ENCODE measurements around the gene AHCYL2.

AHCYL2 gene

GRCh38 chr7:129208667-129209066, 16.2 kb upstream of the AHCYL2 start:
- Histone ChIP-seq H3K4me3 (ENCODE audit: low read depth, low read length) (no peak overlapping the region), H3K4me1 (no peaks in the 10 kb centered on the region), H3K9me3 (no peaks in the 10 kb centered on the region), H3K27me3 (no peaks in the 10 kb centered on the region), H3K36me3 (no peaks in the 10 kb centered on the region)
- DNase-seq = peak; percentile 58
- TF ChIP-seq CTCF (IDR thresholded peaks at IDR 0.05; ENCODE audit: low read depth, low read length) = peak; percentile 25

- no peak for DNase-seq
- no peaks in the 10 kb centered on the region for H3K36me3 ChIP-seq
Measured at GRCh38 chr7:129209067-129209926, 15.5 kb upstream of the AHCYL2 start.

GRCh38 chr7:129210256-129210988, 14.4 kb upstream of the AHCYL2 start:
- no peaks in the 10 kb centered on the region for H3K4me1 ChIP-seq
- no peak overlapping the region for H3K4me3 ChIP-seq (ENCODE audit: low read depth, low read length)
- TF ChIP-seq CTCF (IDR thresholded peaks at IDR 0.05; ENCODE audit: low read depth, low read length) = peak; percentile 81
- H3K36me3 ChIP-seq = no peaks in the 10 kb centered on the region
- DNase-seq = peak; percentile 85
- H3K27me3 ChIP-seq = no peaks in the 10 kb centered on the region
- no peaks in the 10 kb centered on the region for H3K9me3 ChIP-seq

More at GRCh38 chr7:129209067-129209926, 15.5 kb upstream of the AHCYL2 start:
- H3K4me1 ChIP-seq = no peaks in the 10 kb centered on the region
- no peak overlapping the region for H3K4me3 ChIP-seq (ENCODE audit: low read depth, low read length)
- no peak for TF ChIP-seq CTCF (IDR thresholded peaks at IDR 0.05; ENCODE audit: low read depth, low read length)
- no peaks in the 10 kb centered on the region for H3K9me3 ChIP-seq
- no peaks in the 10 kb centered on the region for H3K27me3 ChIP-seq

- Histone ChIP-seq H3K4me3 (ENCODE audit: low read depth, low read length) (no peak overlapping the region), H3K27me3 (no peaks in the 10 kb centered on the region), H3K4me1 (no peaks in the 10 kb centered on the region), H3K36me3 (no peaks in the 10 kb centered on the region), H3K9me3 (0 out of 2 replicates have a peak, but pooled peaks cover 3% of the 10 kb centered on the region)
- TF ChIP-seq CTCF (IDR thresholded peaks at IDR 0.05; ENCODE audit: low read depth, low read length) = no peak
- DNase-seq = no peak
Measured at GRCh38 chr7:129210989-129211312, 13.9 kb upstream of the AHCYL2 start.

GRCh38 chr7:129212126-129212525, 12.7 kb upstream of the AHCYL2 start:
- Histone ChIP-seq H3K27me3 (no peaks in the 10 kb centered on the region), H3K9me3 (0 out of 2 replicates have a peak, but pooled peaks cover 3% of the 10 kb centered on the region), H3K36me3 (no peaks in the 10 kb centered on the region), H3K4me1 (no peaks in the 10 kb centered on the region), H3K4me3 (ENCODE audit: low read depth, low read length) (no peak overlapping the region)
- no peak for DNase-seq
- no peak for TF ChIP-seq CTCF (IDR thresholded peaks at IDR 0.05; ENCODE audit: low read depth, low read length)

GRCh38 chr7:129212596-129212995, 12.2 kb upstream of the AHCYL2 start:
- Histone ChIP-seq H3K9me3 (0 out of 2 replicates have a peak, but pooled peaks cover 3% of the 10 kb centered on the region), H3K4me1 (no peaks in the 10 kb centered on the region), H3K36me3 (no peaks in the 10 kb centered on the region), H3K4me3 (ENCODE audit: low read depth, low read length) (no peak overlapping the region), H3K27me3 (no peaks in the 10 kb centered on the region)
- no peak for DNase-seq
- TF ChIP-seq CTCF (IDR thresholded peaks at IDR 0.05; ENCODE audit: low read depth, low read length) = no peak
